HFF-Myc (cell line): Measurements from ENCODE around the gene SLC38A8.

Source experiments
- DNase-seq: peaks from one replicate; pipeline ENCODE4 v3.0.0-alpha.2; 2011; ENCODE audit warnings: low read depth; ENCODE audit errors: extremely low read depth
- H3K4me3 ChIP-seq: replicated peaks from 2 replicates; pipeline ENCODE4 v1.5.1; 2011; ENCODE audit warnings: low read depth, mild to moderate bottlenecking, control low read depth, low read length
- CTCF ChIP-seq: IDR thresholded peaks from 2 replicates; pipeline ENCODE4 v1.5.1; 2012; ENCODE audit warnings: mild to moderate bottlenecking, low read depth, low read length, control low read depth; ENCODE audit errors: missing control alignments

The SLC38A8 gene

GRCh38 chr16:83971165-83972130 is 71.1 kb downstream of the SLC38A8 start:
- no peak overlapping the region for H3K4me3 ChIP-seq
- no peak for DNase-seq
- no peak for TF ChIP-seq CTCF

DNA sequence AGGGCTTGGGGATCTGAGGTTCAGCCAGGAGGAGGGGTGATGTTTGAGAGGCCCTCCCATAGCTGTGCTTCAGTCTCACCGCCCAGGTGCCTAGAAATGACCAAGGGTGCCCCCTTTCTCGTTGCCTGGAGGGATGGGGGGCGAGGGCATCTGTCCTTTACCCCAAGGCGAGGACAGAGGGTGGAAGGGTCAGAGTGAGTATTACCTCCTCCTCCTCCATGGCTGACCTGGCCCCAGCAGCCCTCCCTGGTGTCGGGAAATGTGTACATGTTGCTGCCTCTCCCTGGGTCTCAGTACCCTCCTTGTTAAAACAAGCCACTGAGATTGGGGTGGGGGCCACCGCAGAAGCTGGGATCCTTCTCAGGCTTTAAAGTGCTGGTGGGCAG is 72.2 kb downstream of the SLC38A8 start:
- no peak overlapping the region for H3K4me3 ChIP-seq
- no peak for TF ChIP-seq CTCF
- DNase-seq, result no peak

DNA sequence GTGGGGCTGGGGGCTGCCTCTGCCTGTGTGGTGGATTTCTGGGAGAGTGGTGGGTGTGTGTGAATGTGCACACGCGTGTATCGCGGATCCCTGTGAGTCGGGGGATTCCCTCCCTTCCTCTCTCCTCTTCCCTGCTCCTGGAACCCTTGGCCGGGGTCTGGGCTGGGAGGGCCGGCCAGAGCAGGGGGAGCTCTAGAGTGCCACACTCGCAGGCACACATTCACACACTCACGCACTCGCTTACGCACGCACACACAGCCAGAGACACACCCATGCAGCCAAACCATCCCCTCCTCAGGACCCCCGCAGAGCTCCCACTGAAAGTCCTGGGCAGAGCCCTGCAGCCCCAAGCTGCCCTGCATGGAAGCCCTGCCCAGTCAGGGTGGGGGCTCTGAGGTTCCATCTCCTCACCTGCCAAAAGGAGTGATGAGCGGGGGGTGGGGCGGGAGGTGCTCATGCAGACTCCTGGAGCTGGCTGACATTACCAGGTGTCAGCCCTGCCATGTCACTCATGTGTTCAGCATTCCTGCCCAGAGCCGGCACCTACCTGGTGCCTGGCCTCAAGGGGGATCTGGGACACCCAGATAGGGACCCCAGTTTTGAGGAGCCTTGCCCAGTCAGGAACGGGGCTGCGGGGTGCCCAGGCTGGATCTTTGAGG is 72.7 kb downstream of the SLC38A8 start:
- H3K4me3 ChIP-seq, result no peak overlapping the region
- no peak for DNase-seq
- TF ChIP-seq CTCF, result no peak

DNA sequence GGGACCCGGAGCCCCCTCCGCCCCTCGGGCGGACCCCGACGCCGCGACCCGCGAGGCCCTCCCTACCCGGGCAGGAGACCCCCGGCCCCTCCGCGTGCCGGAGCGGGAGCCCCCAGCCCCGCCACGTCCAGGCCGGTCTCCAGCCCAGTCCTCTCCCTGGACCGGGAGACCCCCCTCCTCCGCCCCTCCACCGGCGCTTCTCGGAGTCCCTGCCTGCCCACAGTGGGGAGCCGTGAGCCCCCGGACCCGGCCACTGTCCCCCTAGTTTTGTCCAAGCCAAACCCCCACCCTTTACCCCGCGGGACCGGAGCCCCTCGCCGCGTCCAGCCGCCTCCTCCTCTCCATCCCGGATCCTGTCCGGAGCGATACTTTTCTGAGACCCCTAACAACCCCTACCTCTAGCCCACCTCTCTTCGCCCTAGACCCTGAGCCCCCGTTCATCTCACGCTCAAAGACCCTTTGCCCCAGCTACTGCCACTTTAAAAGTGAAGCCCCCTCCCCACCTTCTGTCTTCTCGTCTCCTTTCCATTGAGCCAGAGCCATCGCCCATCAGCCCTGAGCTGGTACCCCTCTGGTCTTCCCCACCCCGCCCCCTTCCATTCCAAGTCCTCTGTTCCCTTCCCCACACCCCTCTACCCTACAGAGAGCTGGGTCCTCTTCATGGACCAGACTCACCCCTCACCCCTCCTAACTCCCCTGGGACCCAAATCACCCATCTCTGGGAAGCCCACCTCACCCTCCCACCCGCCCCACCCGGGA is 73.5 kb downstream of the SLC38A8 start:
- H3K4me3 ChIP-seq, result no peak overlapping the region
- DNase-seq, result no peak
- no peak for TF ChIP-seq CTCF

GRCh38 chr16:83968306-83968851 is 74.2 kb downstream of the SLC38A8 start:
- no peak for DNase-seq
- H3K4me3 ChIP-seq, result no peak overlapping the region
- no peak for TF ChIP-seq CTCF

DNA sequence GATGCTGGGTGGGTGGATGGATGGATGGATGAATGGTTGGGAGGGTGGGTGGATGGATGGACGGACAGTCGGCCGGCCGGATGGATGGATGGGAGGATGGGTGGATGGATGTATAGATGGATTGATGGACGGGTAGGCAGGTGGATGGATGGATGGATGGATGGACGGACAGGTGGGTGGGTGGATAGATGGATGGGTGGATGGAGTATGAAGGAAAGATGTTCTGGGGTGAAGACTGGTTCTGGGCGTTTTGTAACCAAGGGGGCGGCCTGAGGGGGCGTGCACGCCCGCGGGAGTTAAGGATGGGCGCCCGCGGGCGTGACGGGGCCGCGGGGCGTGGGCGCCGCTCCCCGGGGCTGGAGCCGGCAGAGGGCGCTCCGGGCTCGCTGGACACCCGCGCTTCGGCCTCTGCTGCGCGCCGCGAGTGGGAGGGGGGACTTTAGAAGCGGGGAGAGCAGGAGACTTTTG is 74.7 kb downstream of the SLC38A8 start, which contains the start of gene NECAB2:
Gene NECAB2 (plus strand): TSS at position 407 of the 468 bp plus-strand sequence. CDS start 405 bp downstream, outside the sequence.
- H3K4me3 ChIP-seq, result no peak within 1 kb of the TSS
- DNase-seq, result no peak
- TF ChIP-seq CTCF, result peak; percentile 26
